Activated CD4-positive, alpha-beta T cell treated with anti-CD3 and anti-CD28 coated beads for 36 hours (primary cell): ENCODE measurements around the gene CACNA2D1. TPM values are rescaled to one million over a fixed set of nuclear protein-coding genes. Genes with fewer than 3 reads are reported as not detected.
"Not testable (repeated sequence)": the region's sequence is repeated elsewhere in the genome, so short reads cannot be mapped to it uniquely, and the experiment has no call there.

ENCODE experiments used
- ATAC-seq: fragments of 200-7000 bp; cut with Tn5 transposase; one replicate; pipeline ENCODE4 v1.10.0; 2021; ENCODE audit warnings: mild to moderate bottlenecking, moderate library complexity
- CTCF ChIA-PET: fragments of 350-600 bp; sonication (Branson Sonifier 250); formaldehyde crosslinking; loops from one replicate; lab custom pipeline; 2021; ENCODE audit warnings: antibody characterized with exemption; lab: Charles Lee
- POLR2A ChIA-PET: fragments of 350-600 bp; sonication (Branson Sonifier 250); formaldehyde crosslinking; loops from one replicate; lab custom pipeline; 2021; ENCODE audit warnings: antibody characterized with exemption, inconsistent platforms; lab: Charles Lee
- DNase-seq: peaks from one replicate; pipeline ENCODE4 v3.0.0-alpha.2; 2020
- H3K27ac Mint-ChIP-seq: one replicate; pipeline ENCODE4 v1.8.0; 2021; ENCODE audit warnings: mixed read lengths
- H3K27me3 Mint-ChIP-seq: one replicate; pipeline ENCODE4 v1.8.0; 2021; ENCODE audit warnings: mixed read lengths
- H3K36me3 Mint-ChIP-seq: one replicate; pipeline ENCODE4 v1.8.0; 2021; ENCODE audit warnings: low read depth, mixed read lengths
- H3K4me1 Mint-ChIP-seq: one replicate; pipeline ENCODE4 v1.8.0; 2021; ENCODE audit warnings: mixed read lengths
- H3K4me3 Mint-ChIP-seq: one replicate; pipeline ENCODE4 v1.8.0; 2021; ENCODE audit warnings: mild to moderate bottlenecking, moderate library complexity, mixed read lengths
- H3K9me3 Mint-ChIP-seq: one replicate; pipeline ENCODE4 v1.8.0; 2021; ENCODE audit warnings: low read depth, mixed read lengths
- intact Hi-C, 2 experiments: fragments of 100-400 bp; cut with DNase I in 1 of 2; cut with micrococcal nuclease in 1 of 2; formaldehyde crosslinking; loops; one replicate each; pipeline versions ENCODE4 v1.14.2 to v1.15.1; 2022 to 2024; cut with DNase I, micrococcal nuclease
- total RNA-seq, 2 experiments: library from RNA; stranded (reverse); gene quantifications; one replicate each; pipeline ENCODE4 v1.2.3, GENCODE V29; 2021

Gene CACNA2D1
- total RNA-seq, 2 experiments from 2014 or later, result not detected

- ChIA-PET CTCF (no interaction called here), POLR2A (no interaction called here)
- no peak overlapping the region for H3K4me3 Mint-ChIP-seq
- no peaks in the 10 kb centered on the region for H3K36me3 Mint-ChIP-seq
- no peak overlapping the region for H3K27ac Mint-ChIP-seq
- H3K9me3 Mint-ChIP-seq, result peaks cover 3% of the 10 kb centered on the region
- ATAC-seq, result no peak
- no peaks in the 10 kb centered on the region for H3K4me1 Mint-ChIP-seq
- DNase-seq, result no peak
- intact Hi-C loops, result no loop called here
- no peaks in the 10 kb centered on the region for H3K27me3 Mint-ChIP-seq
Measured at GRCh38 chr7:82388138-82388537, 55.4 kb downstream of the CACNA2D1 start.

GRCh38 chr7:82386571-82386970 lies 57.0 kb downstream of the CACNA2D1 start:
- ATAC-seq, POLR2A ChIA-PET, H3K27ac Mint-ChIP-seq, CTCF ChIA-PET, H3K27me3 Mint-ChIP-seq, H3K4me3 Mint-ChIP-seq, H3K4me1 Mint-ChIP-seq, H3K36me3 Mint-ChIP-seq, intact Hi-C loops, H3K9me3 Mint-ChIP-seq, DNase-seq: not testable (repeated sequence)

- Mint-ChIP-seq H3K27ac (no peak overlapping the region), H3K27me3 (no peaks in the 10 kb centered on the region), H3K4me1 (no peaks in the 10 kb centered on the region), H3K4me3 (no peak overlapping the region), H3K36me3 (no peaks in the 10 kb centered on the region), H3K9me3 (no peaks in the 10 kb centered on the region)
- DNase-seq (no peak), ATAC-seq (no peak)
- CTCF ChIA-PET, result no interaction called here
- intact Hi-C loops, result no loop called here
- POLR2A ChIA-PET, result no interaction called here
Measured at GRCh38 chr7:82384779-82385178, 58.8 kb downstream of the CACNA2D1 start.

- Mint-ChIP-seq H3K9me3 (no peaks in the 10 kb centered on the region), H3K27me3 (no peaks in the 10 kb centered on the region)
Measured at GRCh38 chr7:82384051-82384464, 59.5 kb downstream of the CACNA2D1 start.

GRCh38 chr7:82382276-82382675 lies 61.3 kb downstream of the CACNA2D1 start:
- DNase-seq, result no peak
- H3K9me3 Mint-ChIP-seq, result no peaks in the 10 kb centered on the region
- CTCF ChIA-PET, result no interaction called here
- ATAC-seq, result no peak
- H3K27me3 Mint-ChIP-seq, result no peaks in the 10 kb centered on the region
- no peaks in the 10 kb centered on the region for H3K4me1 Mint-ChIP-seq
- H3K27ac Mint-ChIP-seq, result no peak overlapping the region
- no peaks in the 10 kb centered on the region for H3K36me3 Mint-ChIP-seq
- intact Hi-C loops, result no loop called here
- no peak overlapping the region for H3K4me3 Mint-ChIP-seq
- POLR2A ChIA-PET, result no interaction called here

More at GRCh38 chr7:82384051-82384464, 59.5 kb downstream of the CACNA2D1 start:
- no peaks in the 10 kb centered on the region for H3K4me1 Mint-ChIP-seq
- ChIA-PET POLR2A (no interaction called here), CTCF (no interaction called here)
- H3K36me3 Mint-ChIP-seq, result no peaks in the 10 kb centered on the region
- intact Hi-C loops, result no loop called here
- H3K4me3 Mint-ChIP-seq, result no peak overlapping the region
- ATAC-seq, result no peak
- no peak for DNase-seq
- H3K27ac Mint-ChIP-seq, result no peak overlapping the region

GRCh38 chr7:82376739-82377138 lies 66.8 kb downstream of the CACNA2D1 start:
- no peak overlapping the region for H3K27ac Mint-ChIP-seq
- H3K4me1 Mint-ChIP-seq, result no peaks in the 10 kb centered on the region
- intact Hi-C loops, result no loop called here
- ChIA-PET CTCF (no interaction called here), POLR2A (no interaction called here)
- no peak for ATAC-seq
- no peak overlapping the region for H3K4me3 Mint-ChIP-seq
- no peaks in the 10 kb centered on the region for H3K27me3 Mint-ChIP-seq
- no peak for DNase-seq
- peaks cover 2% of the 10 kb centered on the region for H3K9me3 Mint-ChIP-seq
- H3K36me3 Mint-ChIP-seq, result no peaks in the 10 kb centered on the region

- Mint-ChIP-seq H3K27ac (no peak overlapping the region), H3K4me1 (no peaks in the 10 kb centered on the region), H3K4me3 (no peak overlapping the region), H3K9me3 (peaks cover 2% of the 10 kb centered on the region), H3K27me3 (no peaks in the 10 kb centered on the region), H3K36me3 (no peaks in the 10 kb centered on the region)
- POLR2A ChIA-PET, result no interaction called here
- intact Hi-C loops, result no loop called here
- CTCF ChIA-PET, result no interaction called here
- ATAC-seq (no peak), DNase-seq (no peak)
Measured at GRCh38 chr7:82375713-82376112, 67.9 kb downstream of the CACNA2D1 start.

GRCh38 chr7:82375129-82375528 lies 68.4 kb downstream of the CACNA2D1 start:
- ChIA-PET POLR2A (no interaction called here), CTCF (interaction anchor here (0.8 kb wide), 1 partner anchor 717 kb away, joined by 3 read pairs; no protein-coding TSS in a partner anchor)
- ATAC-seq (no peak), DNase-seq (no peak)
- no peaks in the 10 kb centered on the region for H3K4me1 Mint-ChIP-seq
- no peak overlapping the region for H3K4me3 Mint-ChIP-seq
- no peaks in the 10 kb centered on the region for H3K36me3 Mint-ChIP-seq
- no peak overlapping the region for H3K27ac Mint-ChIP-seq
- H3K9me3 Mint-ChIP-seq, result peaks cover 2% of the 10 kb centered on the region
- intact Hi-C loops, result no loop called here
- no peaks in the 10 kb centered on the region for H3K27me3 Mint-ChIP-seq

GRCh38 chr7:82373926-82374635 lies 69.5 kb downstream of the CACNA2D1 start:
- Mint-ChIP-seq H3K4me3 (no peak overlapping the region), H3K4me1 (no peaks in the 10 kb centered on the region), H3K27ac (no peak overlapping the region), H3K9me3 (peaks cover 2% of the 10 kb centered on the region), H3K36me3 (no peaks in the 10 kb centered on the region), H3K27me3 (no peaks in the 10 kb centered on the region)
- ATAC-seq (no peak), DNase-seq (no peak)
- ChIA-PET CTCF (interaction anchor here (0.8 kb wide), 1 partner anchor 716 kb away, joined by 3 read pairs; no protein-coding TSS in a partner anchor), POLR2A (no interaction called here)
- intact Hi-C loops, result no loop called here

GRCh38 chr7:82364671-82365070 lies 78.9 kb downstream of the CACNA2D1 start:
- DNase-seq (no peak), ATAC-seq (no peak)
- ChIA-PET POLR2A (no interaction called here), CTCF (no interaction called here)
- no peak overlapping the region for H3K4me3 Mint-ChIP-seq
- H3K27me3 Mint-ChIP-seq, result no peaks in the 10 kb centered on the region
- no peaks in the 10 kb centered on the region for H3K9me3 Mint-ChIP-seq
- intact Hi-C loops, result no loop called here
- no peaks in the 10 kb centered on the region for H3K4me1 Mint-ChIP-seq
- H3K36me3 Mint-ChIP-seq, result no peaks in the 10 kb centered on the region
- no peak overlapping the region for H3K27ac Mint-ChIP-seq

- POLR2A ChIA-PET, result no interaction called here
- CTCF ChIA-PET, result no interaction called here
- no peak overlapping the region for H3K27ac Mint-ChIP-seq
- DNase-seq (no peak), ATAC-seq (no peak)
- intact Hi-C loops, result no loop called here
- H3K27me3 Mint-ChIP-seq, result no peaks in the 10 kb centered on the region
- no peaks in the 10 kb centered on the region for H3K4me1 Mint-ChIP-seq
- H3K36me3 Mint-ChIP-seq, result no peaks in the 10 kb centered on the region
- H3K9me3 Mint-ChIP-seq, result no peaks in the 10 kb centered on the region
- no peak overlapping the region for H3K4me3 Mint-ChIP-seq
Measured at GRCh38 chr7:82364048-82364447, 79.5 kb downstream of the CACNA2D1 start.

GRCh38 chr7:82362129-82362706 lies 81.4 kb downstream of the CACNA2D1 start:
- Mint-ChIP-seq H3K9me3 (no peaks in the 10 kb centered on the region), H3K36me3 (no peaks in the 10 kb centered on the region), H3K27me3 (no peaks in the 10 kb centered on the region), H3K27ac (no peak overlapping the region), H3K4me1 (no peaks in the 10 kb centered on the region), H3K4me3 (no peak overlapping the region)
- ChIA-PET POLR2A (no interaction called here), CTCF (no interaction called here)
- intact Hi-C loops, result no loop called here
- ATAC-seq, result no peak
- no peak for DNase-seq
